SK-N-SH treated with all-trans-retinoic acid at 6 μM for 48 hours (cell line): ENCODE measurements around the gene JPH3.

ENCODE experiments used
- ATAC-seq: fragments of 200-7000 bp; cut with Tn5 transposase; 3 replicates; pipeline ENCODE4 v1.9.1; 2020; ENCODE audit warnings: mild to moderate bottlenecking, moderate library complexity
- ARNTL ChIP-seq: fragments of 450-650 bp; formaldehyde crosslinking; IDR thresholded peaks from 2 replicates; pipeline ENCODE4 v1.5.0; 2020; ENCODE audit warnings: low read depth, mild to moderate bottlenecking, moderate library complexity, borderline replicate concordance
- BACH2 ChIP-seq: fragments of 250-450 bp; sonication (Bioruptor Pico); IDR thresholded peaks from 2 replicates; pipeline ENCODE4 v1.9.0; 2021; ENCODE audit warnings: mild to moderate bottlenecking, borderline replicate concordance
- CSDC2 ChIP-seq: fragments of 250-450 bp; sonication (Bioruptor Pico); IDR thresholded peaks from 2 replicates; pipeline ENCODE4 v1.5.0; 2020; ENCODE audit warnings: mild to moderate bottlenecking, moderate library complexity
- ESRRG ChIP-seq: fragments of 250-450 bp; sonication (Bioruptor Pico); IDR thresholded peaks from 2 replicates; pipeline ENCODE4 v1.6.1; 2021; ENCODE audit warnings: mild to moderate bottlenecking
- ISL1 ChIP-seq: fragments of 250-450 bp; sonication (Bioruptor Pico); IDR thresholded peaks from 2 replicates; pipeline ENCODE4 v2.1.2; 2022; ENCODE audit warnings: mild to moderate bottlenecking, moderate library complexity
- OSR1 ChIP-seq: fragments of 250-450 bp; sonication (Bioruptor Pico); IDR thresholded peaks from 2 replicates; pipeline ENCODE4 v1.8.0; 2022; ENCODE audit warnings: moderate library complexity, mild to moderate bottlenecking, inconsistent platforms
- PPARA ChIP-seq: fragments of 250-450 bp; sonication (Bioruptor Pico); IDR thresholded peaks from 2 replicates; pipeline ENCODE4 v1.5.0; 2020; ENCODE audit warnings: mild to moderate bottlenecking, borderline replicate concordance
- RARB ChIP-seq: fragments of 250-450 bp; sonication (Bioruptor Pico); IDR thresholded peaks from 2 replicates; pipeline ENCODE4 v1.8.0; 2021; ENCODE audit warnings: mild to moderate bottlenecking, moderate library complexity
- SNAI2 ChIP-seq: fragments of 250-450 bp; sonication (Bioruptor Pico); IDR thresholded peaks from 2 replicates; pipeline ENCODE4 v1.5.0; 2020; ENCODE audit warnings: mild to moderate bottlenecking, moderate library complexity
- TCF4 ChIP-seq: fragments of 250-450 bp; sonication (Bioruptor Pico); IDR thresholded peaks from 2 replicates; pipeline ENCODE4 v1.8.0; 2021; ENCODE audit warnings: mild to moderate bottlenecking, moderate library complexity, borderline replicate concordance
- TOX ChIP-seq: fragments of 250-450 bp; sonication (Bioruptor Pico); IDR thresholded peaks from 2 replicates; pipeline ENCODE4 v1.8.0; 2021; ENCODE audit warnings: mild to moderate bottlenecking, moderate library complexity, borderline replicate concordance
- ZFP30 ChIP-seq: fragments of 450-650 bp; formaldehyde crosslinking; IDR thresholded peaks from 2 replicates; pipeline ENCODE4 v1.5.0; 2022; ENCODE audit warnings: mild to moderate bottlenecking, moderate library complexity
- ZNF565 ChIP-seq: fragments of 450-650 bp; formaldehyde crosslinking; conservative IDR thresholded peaks from 2 replicates; pipeline ENCODE4 v1.5.0; 2020; ENCODE audit warnings: low read depth, mild to moderate bottlenecking, moderate library complexity
- ZNF8 ChIP-seq: fragments of 450-650 bp; formaldehyde crosslinking; IDR thresholded peaks from 2 replicates; pipeline ENCODE4 v1.5.0; 2020; ENCODE audit warnings: mild to moderate bottlenecking, moderate library complexity
- TF ChIP-seq, protein P1 (sequence below): fragments of 250-450 bp; sonication (Bioruptor Pico); IDR thresholded peaks from 2 replicates; pipeline ENCODE4 v1.8.0; 2020; ENCODE audit warnings: mild to moderate bottlenecking, moderate library complexity, borderline replicate concordance
- TF ChIP-seq, protein P2 (sequence below): fragments of 250-450 bp; sonication (Bioruptor Pico); IDR thresholded peaks from 2 replicates; pipeline ENCODE4 v1.5.0; 2020; ENCODE audit warnings: mild to moderate bottlenecking, moderate library complexity
- TF ChIP-seq, protein P3 (sequence below): fragments of 250-450 bp; sonication (Bioruptor Pico); IDR thresholded peaks from 2 replicates; pipeline ENCODE4 v1.5.1; 2021; ENCODE audit warnings: mild to moderate bottlenecking, moderate library complexity
- TF ChIP-seq, protein P4 (sequence below): fragments of 250-450 bp; sonication (Bioruptor Pico); IDR thresholded peaks from 2 replicates; pipeline ENCODE4 v1.8.0; 2021; ENCODE audit warnings: low read depth, mild to moderate bottlenecking, moderate library complexity, borderline replicate concordance

The JPH3 gene

DNA sequence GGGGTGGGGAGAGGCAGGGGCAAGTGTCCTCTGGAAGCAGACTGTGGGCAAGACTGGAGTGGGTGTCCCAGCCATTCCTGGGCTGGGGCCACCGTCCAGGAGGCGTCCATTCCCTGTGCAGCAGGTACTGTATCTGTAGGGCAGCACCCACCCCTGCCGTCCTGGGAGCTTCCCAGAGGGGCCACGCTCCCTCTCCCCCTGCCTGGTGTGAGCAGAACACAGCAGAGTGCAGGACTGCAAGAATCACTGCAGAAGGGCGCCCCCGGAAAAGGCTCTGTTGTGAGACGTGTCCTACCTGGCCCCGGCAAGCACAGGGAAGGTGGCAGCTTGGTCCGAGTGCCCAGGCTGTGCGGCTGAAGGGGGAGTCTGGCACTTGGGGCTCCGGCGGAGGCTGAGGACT, 93.2 kb downstream of the JPH3 start:
- TF ChIP-seq SNAI2 (CRISPR knock-in tag) (no peak), ZNF565 (CRISPR knock-in tag) (no peak), BACH2 (CRISPR knock-in tag) (no peak), OSR1 (no peak), ZNF8 (CRISPR knock-in tag) (no peak), ESRRG (CRISPR knock-in tag) (no peak), ZFP30 (CRISPR knock-in tag) (no peak), PPARA (CRISPR knock-in tag) (no peak), CSDC2 (no peak), ISL1 (CRISPR knock-in tag) (no peak), RARB (CRISPR knock-in tag) (no peak)
- TF ChIP-seq, protein P1, sequence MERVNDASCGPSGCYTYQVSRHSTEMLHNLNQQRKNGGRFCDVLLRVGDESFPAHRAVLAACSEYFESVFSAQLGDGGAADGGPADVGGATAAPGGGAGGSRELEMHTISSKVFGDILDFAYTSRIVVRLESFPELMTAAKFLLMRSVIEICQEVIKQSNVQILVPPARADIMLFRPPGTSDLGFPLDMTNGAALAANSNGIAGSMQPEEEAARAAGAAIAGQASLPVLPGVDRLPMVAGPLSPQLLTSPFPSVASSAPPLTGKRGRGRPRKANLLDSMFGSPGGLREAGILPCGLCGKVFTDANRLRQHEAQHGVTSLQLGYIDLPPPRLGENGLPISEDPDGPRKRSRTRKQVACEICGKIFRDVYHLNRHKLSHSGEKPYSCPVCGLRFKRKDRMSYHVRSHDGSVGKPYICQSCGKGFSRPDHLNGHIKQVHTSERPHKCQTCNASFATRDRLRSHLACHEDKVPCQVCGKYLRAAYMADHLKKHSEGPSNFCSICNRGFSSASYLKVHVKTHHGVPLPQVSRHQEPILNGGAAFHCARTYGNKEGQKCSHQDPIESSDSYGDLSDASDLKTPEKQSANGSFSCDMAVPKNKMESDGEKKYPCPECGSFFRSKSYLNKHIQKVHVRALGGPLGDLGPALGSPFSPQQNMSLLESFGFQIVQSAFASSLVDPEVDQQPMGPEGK: no peak
- TF ChIP-seq, protein P2, sequence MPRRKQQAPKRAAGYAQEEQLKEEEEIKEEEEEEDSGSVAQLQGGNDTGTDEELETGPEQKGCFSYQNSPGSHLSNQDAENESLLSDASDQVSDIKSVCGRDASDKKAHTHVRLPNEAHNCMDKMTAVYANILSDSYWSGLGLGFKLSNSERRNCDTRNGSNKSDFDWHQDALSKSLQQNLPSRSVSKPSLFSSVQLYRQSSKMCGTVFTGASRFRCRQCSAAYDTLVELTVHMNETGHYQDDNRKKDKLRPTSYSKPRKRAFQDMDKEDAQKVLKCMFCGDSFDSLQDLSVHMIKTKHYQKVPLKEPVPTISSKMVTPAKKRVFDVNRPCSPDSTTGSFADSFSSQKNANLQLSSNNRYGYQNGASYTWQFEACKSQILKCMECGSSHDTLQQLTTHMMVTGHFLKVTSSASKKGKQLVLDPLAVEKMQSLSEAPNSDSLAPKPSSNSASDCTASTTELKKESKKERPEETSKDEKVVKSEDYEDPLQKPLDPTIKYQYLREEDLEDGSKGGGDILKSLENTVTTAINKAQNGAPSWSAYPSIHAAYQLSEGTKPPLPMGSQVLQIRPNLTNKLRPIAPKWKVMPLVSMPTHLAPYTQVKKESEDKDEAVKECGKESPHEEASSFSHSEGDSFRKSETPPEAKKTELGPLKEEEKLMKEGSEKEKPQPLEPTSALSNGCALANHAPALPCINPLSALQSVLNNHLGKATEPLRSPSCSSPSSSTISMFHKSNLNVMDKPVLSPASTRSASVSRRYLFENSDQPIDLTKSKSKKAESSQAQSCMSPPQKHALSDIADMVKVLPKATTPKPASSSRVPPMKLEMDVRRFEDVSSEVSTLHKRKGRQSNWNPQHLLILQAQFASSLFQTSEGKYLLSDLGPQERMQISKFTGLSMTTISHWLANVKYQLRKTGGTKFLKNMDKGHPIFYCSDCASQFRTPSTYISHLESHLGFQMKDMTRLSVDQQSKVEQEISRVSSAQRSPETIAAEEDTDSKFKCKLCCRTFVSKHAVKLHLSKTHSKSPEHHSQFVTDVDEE: no peak
- TF ChIP-seq, protein P3, sequence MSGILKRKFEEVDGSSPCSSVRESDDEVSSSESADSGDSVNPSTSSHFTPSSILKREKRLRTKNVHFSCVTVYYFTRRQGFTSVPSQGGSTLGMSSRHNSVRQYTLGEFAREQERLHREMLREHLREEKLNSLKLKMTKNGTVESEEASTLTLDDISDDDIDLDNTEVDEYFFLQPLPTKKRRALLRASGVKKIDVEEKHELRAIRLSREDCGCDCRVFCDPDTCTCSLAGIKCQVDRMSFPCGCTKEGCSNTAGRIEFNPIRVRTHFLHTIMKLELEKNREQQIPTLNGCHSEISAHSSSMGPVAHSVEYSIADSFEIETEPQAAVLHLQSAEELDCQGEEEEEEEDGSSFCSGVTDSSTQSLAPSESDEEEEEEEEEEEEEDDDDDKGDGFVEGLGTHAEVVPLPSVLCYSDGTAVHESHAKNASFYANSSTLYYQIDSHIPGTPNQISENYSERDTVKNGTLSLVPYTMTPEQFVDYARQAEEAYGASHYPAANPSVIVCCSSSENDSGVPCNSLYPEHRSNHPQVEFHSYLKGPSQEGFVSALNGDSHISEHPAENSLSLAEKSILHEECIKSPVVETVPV (CRISPR knock-in tag): no peak
- no peak for ATAC-seq

DNA sequence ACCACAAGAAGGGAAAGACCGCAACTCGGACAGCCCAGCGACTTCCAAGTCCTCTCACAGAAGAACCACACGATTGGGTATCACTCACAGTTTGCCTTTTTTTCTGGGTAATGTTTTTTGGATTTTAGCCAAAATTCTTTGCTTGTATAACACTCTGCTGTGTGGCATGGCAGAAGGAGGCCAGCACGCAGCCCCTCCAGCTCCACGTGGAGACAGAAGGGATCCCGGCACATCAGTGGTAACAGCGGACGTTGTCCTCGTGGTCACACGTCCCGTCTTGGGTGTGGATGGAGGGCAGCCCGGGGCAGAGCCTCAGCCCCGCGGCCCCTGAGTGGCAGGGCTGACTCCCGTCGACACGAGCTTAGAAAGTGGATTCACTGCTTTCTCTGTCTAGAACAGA, 94.4 kb downstream of the JPH3 start:
- TF ChIP-seq ZNF8 (CRISPR knock-in tag) (no peak), BACH2 (CRISPR knock-in tag) (no peak), ESRRG (CRISPR knock-in tag) (no peak), SNAI2 (CRISPR knock-in tag) (no peak)
- TF ChIP-seq, protein P1: no peak
- no peak for ATAC-seq

DNA sequence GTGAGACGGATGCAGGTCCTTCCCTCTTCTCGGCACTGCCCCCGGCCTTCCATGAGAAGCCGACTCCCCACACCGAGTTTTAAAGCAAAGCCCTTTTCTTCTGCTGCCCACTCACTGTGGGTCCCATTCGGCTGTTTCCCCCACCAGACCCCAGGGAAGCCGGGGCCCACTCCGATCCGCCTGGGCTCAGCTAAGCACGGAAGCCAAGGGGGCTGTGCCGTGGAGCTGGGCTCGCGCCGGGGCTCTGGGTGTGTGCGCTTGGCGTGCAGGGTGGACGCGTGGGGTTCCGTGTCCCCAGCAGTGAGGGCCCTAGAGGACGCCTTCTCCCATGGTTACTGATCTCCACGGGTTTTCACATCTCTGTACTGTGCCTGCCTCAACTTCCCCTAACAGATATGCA, 94.9 kb downstream of the JPH3 start:
- TF ChIP-seq TCF4 (CRISPR knock-in tag) (no peak), CSDC2 (no peak), ARNTL (CRISPR knock-in tag) (no peak), ZNF8 (CRISPR knock-in tag) (no peak), PPARA (CRISPR knock-in tag) (no peak), RARB (CRISPR knock-in tag) (no peak), ISL1 (CRISPR knock-in tag) (no peak), BACH2 (CRISPR knock-in tag) (no peak), TOX (CRISPR knock-in tag) (no peak), ESRRG (CRISPR knock-in tag) (no peak)
- TF ChIP-seq, protein P4, sequence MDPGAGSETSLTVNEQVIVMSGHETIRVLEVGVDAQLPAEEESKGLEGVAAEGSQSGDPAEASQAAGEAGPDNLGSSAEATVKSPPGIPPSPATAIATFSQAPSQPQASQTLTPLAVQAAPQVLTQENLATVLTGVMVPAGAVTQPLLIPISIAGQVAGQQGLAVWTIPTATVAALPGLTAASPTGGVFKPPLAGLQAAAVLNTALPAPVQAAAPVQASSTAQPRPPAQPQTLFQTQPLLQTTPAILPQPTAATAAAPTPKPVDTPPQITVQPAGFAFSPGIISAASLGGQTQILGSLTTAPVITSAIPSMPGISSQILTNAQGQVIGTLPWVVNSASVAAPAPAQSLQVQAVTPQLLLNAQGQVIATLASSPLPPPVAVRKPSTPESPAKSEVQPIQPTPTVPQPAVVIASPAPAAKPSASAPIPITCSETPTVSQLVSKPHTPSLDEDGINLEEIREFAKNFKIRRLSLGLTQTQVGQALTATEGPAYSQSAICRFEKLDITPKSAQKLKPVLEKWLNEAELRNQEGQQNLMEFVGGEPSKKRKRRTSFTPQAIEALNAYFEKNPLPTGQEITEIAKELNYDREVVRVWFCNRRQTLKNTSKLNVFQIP: no peak
- TF ChIP-seq, protein P3 (CRISPR knock-in tag): no peak
- TF ChIP-seq, protein P1: no peak
- no peak for ATAC-seq
